ENCODE measurements around the gene TATDN2.
"Not testable (repeated sequence)": the region's sequence is repeated elsewhere in the genome, so short reads cannot be mapped to it uniquely, and the experiment has no call there.

TATDN2 gene

GRCh38 chr3:10290481-10291176 is 42.4 kb downstream of the TATDN2 start:
- no peak for DNase-seq (ENCODE audit: low spot score)

DNA sequence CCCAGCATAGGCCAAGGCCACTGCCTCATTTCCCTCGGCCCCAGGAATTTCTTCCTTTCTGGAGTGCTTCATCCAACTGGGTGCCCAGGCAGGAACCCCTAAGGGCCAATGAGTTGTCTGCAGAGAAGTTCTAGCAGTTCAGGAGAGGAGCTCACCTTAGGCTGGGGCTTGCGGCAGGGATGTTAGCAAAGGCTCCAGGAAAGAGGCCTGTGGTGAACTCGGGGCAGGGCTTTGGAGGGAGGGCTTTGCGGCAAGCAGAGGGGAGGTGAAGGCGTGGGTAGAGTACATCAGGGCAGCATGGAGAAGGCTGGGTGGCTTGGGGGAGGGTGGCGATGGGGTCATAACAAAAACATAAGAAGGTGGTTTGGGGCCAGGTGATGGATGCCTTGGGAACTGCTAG is 43.4 kb downstream of the TATDN2 start:
- no peak for DNase-seq (ENCODE audit: low spot score)

DNA sequence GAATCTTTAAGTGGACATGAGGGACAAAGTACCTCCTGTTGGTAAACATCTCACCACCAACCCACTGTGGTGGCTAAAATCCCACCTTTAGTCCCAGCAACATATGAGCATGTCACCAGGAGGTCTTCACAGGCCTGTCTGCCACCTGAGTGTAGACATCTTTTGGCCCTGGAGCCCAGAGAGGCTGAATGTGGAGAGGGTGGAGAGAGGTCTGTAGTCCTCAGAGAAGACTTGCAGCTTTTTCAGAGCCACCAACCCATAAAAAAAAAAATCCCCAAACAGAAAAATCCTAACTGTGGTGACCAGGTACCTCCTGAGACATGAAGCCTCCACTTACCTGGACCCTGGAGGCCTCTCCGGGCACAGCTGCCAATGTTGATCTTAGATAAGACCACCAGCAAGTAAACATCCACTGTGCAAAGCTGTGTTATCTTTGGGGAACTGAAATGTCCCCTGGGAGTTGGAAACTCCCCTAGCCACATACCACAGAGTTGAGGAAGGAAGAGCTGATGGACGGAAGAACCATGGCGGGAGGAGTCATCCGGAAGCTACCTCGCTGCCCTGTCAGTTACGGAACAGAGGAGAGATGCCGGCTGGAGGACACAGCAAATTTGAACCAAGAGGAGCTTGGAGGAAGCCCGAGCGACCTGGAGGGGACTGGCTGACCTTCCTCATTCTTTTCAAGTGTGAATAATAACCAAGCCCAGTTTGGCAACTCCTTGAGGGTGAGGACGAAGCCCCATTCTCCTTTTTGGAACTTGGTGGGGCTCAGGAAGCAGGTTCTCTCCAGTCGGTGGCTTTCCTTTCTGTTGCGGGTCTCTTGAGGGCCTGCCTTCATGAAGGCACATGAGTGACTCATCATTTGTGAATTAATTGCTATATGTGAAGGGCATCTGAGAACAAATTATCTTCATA is 44.5 kb downstream of the TATDN2 start, which contains the start of gene GHRL:
TSS of gene GHRL (minus strand) at position 443 of the 915 bp plus-strand sequence. CDS start 2,767 bp downstream, outside the sequence.
- DNase-seq (ENCODE audit: low spot score) = no peak

DNA sequence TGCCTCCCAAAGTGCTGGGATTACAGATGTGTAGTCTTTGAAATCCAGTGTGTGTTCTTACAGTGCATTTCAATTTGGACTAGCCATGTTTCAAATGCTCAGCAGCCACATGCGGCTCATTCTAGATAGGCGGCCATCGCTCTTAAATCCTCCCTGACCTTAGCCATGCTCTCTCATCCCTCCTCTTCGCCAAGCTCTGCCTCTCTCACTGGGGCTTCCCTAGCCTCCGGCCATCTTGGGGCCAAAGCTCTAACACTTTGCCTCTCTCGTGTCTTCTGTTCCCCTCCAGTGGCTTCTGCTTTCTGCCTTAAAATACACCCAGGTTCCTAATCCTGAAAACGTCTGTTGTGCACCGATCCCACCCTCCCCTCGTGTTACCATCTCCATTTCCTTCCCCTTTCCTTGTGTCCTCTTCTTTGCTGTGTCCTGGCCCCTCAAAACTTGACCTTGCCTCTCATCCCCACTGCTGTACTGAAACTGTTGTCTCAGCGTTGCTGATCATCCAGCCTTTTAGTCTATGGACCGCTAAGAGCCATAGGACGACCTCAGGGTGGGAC is 45.8 kb downstream of the TATDN2 start:
- DNase-seq (ENCODE audit: low spot score) = no peak

- DNase-seq (ENCODE audit: low spot score) = not testable (repeated sequence)
Measured at GRCh38 chr3:10298064-10298463, 49.8 kb downstream of the TATDN2 start.

DNA sequence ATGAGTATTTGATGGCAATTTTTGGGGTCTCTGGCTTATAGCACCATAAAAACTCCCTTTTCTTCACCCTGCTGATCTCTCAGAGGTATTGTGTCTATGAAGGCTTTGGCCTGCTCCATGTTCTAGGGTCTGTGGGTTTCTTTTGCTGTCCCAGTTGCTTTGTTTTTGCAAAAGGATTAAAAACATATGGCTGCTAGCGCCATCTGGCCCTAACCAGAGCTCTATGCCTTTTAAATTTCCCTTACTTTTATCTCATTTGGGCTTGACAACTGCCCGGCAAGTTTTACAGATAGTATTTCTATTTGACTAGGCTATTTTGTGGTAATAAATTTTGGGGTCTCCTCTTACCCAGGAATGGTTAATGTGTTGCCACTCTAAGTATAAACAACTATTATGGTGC is 50.9 kb downstream of the TATDN2 start:
- no peak for DNase-seq (ENCODE audit: low spot score)

- DNase-seq (ENCODE audit: low spot score) = no peak
Measured at GRCh38 chr3:10299679-10300078, 51.4 kb downstream of the TATDN2 start.

GRCh38 chr3:10300087-10300486 is 51.8 kb downstream of the TATDN2 start:
- DNase-seq (ENCODE audit: low spot score) = no peak

GRCh38 chr3:10303105-10303504 is 54.8 kb downstream of the TATDN2 start:
- no peak for DNase-seq (ENCODE audit: low spot score)

GRCh38 chr3:10303785-10304184 is 55.5 kb downstream of the TATDN2 start:
- no peak for DNase-seq (ENCODE audit: low spot score)

DNA sequence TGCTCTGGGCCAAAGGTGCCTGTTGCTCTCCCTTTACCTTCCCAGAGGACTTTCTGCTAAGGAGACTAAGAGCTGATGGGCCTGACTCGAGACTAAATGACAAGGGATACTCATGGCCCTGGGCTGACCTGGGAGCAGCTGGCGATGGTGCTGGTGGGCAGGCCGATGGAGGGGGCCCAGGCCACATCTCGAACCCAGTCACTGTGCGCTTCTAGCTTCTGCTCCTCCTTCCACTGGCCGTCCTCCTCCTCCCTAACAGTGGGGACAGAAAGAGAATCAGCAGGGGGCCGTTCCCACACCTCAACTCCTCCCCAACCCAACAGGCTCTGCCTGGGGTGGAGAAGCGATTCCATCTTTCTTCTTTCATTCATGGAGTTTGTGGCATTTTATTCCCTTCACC is 56.6 kb downstream of the TATDN2 start:
- DNase-seq (ENCODE audit: low spot score) = no peak

DNA sequence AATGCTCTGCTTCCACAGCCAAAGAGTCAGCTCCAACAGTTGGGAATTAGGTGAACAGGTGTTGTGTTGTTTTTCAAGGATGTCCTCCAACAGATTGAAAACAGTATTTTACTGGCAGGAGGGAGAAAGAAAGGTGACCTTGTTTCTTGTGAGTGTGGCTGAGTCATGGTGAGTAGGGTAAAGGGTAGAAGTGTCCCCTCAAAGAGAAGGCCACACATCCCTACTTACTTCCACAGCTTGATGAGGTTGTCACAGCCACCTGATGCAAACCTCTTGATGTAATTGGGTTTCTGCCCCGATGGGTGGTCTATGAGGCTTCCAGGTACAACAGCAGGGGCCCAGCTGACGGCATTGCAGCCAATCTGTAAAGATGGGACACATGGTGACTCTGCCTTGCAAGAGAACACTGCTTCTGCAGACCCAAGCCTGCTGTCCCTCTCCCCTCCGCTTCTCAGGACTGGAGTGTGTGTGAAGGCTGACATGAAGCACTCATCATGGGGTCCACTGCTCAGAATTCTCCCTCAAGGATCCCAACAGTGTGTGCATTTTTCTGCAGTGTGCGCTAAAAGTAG is 57.2 kb downstream of the TATDN2 start:
- DNase-seq (ENCODE audit: low spot score) = no peak

DNA sequence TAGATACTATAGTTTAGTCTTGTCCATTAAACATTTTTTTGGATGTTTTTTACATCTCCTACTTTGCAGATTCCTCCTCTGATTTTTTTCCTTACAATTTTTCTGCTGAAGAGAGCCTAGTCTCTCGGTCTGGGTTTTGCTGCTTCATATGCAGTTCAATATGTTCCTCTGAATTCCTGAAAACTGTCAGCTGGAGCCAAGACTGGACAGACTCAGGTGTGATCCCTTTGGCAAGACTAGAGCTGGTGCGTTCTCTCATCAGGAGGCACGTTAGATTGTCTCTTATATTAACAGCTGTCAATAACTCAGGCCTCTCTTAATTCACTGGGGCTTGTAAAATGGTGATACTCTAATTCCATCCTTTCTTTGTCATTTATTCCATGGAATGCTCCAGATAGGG is 57.9 kb downstream of the TATDN2 start:
- no peak for DNase-seq (ENCODE audit: low spot score)

- DNase-seq (ENCODE audit: low spot score) = no peak
Measured at GRCh38 chr3:10308678-10309077, 60.4 kb downstream of the TATDN2 start.

DNA sequence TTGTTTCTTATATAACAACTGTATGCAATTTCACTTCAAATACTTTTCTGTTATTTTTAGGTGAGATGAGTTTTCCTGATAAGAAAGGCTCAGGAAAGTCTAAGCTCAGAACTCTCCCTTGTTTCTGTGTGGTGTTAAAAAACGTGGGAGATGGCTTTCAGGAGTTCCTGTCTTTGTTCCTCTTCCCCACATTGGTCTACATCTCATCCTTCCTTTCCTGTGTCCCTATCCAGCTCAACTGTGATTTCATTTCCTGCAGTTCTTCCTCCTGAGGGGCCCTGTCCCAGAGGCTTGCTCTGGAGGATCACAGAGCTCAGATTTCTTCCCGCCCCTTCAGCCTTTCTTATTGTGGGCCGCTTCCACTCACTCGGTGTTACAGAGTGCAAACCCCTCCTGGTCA is 61.5 kb downstream of the TATDN2 start:
- no peak for DNase-seq (ENCODE audit: low spot score)

DNA sequence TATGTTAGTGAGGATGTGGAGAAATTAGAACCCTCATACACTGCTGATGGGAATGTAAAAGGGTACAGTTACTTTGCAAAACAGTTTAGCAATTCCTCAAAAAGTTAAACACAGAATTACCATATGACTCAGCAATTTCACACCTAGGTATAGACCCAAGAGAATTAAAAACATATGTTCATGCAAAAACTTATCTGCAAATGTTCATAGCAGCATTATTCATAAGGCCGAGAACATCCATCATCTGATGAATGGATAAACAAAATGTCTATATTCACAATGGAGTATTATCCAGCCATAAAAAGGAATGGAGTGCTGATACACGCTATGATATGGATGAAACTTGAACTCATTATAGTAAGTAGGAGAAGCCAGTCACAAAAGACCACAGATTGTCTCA is 62.3 kb downstream of the TATDN2 start:
- DNase-seq (ENCODE audit: low spot score) = no peak

DNA sequence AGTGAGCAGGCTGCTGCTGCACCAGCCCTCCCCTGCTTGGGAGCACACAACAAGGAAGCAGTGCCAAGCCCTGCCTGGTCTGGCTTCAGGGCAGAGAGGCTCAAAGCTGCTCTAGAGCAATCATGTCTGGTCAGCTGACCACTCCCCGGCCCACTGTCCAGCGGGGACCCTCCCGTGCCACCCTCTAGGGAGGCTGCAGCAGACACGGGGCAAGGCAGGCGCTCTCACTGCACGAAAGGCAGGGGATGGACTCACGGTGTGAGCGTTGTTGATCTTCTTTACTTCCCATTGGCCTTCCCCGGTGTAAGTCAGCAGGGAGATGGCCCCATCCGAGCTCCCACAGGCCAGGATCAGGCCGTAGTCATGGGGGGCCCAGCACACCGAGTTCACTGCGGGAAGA is 63.5 kb downstream of the TATDN2 start:
- DNase-seq (ENCODE audit: low spot score) = no peak

- DNase-seq (ENCODE audit: low spot score) = no peak
Measured at GRCh38 chr3:10312391-10312790, 64.1 kb downstream of the TATDN2 start.

- no peak for DNase-seq (ENCODE audit: low spot score)
Measured at GRCh38 chr3:10312861-10313260, 64.6 kb downstream of the TATDN2 start.

GRCh38 chr3:10315101-10315500 is 66.8 kb downstream of the TATDN2 start:
- no peak for DNase-seq (ENCODE audit: low spot score)

- no peak for DNase-seq (ENCODE audit: low spot score)
Measured at GRCh38 chr3:10315771-10316344, 67.6 kb downstream of the TATDN2 start.

- no peak for DNase-seq (ENCODE audit: low spot score)
Measured at GRCh38 chr3:10317311-10317960, 69.2 kb downstream of the TATDN2 start.

All from D341Med (cell line).